HepG2 (cell line): ENCODE measurements around the gene NME8. TPM values are rescaled to one million over a fixed set of nuclear protein-coding genes. Genes with fewer than 3 reads are reported as not detected.

Experiments used
- ATAC-seq: fragments of 200-7000 bp; cut with Tn5 transposase; 3 replicates; pipeline ENCODE4 v1.9.1; 2020; ENCODE audit warnings: mild to moderate bottlenecking, moderate library complexity
- BruUV-seq: library from RNA; stranded (reverse); fragments of 400-500 nt; replicated peaks from 2 replicates; lab custom pipeline; 2021; lab: Mats Ljungman, UMichigan
- CTCF ChIA-PET: fragments of 300-600 bp; formaldehyde crosslinking; extraction: SDS; loops from one replicate; lab custom pipeline; 2021; ENCODE audit warnings: low total read pairs, inconsistent platforms, low intra/inter-chr PET ratio; lab: Yijun Ruan, JAX
- POLR2A ChIA-PET: fragments of 350-600 bp; sonication (Branson Sonifier 250); formaldehyde crosslinking; loops from one replicate; lab custom pipeline; 2020; ENCODE audit warnings: antibody characterized with exemption, inconsistent platforms; lab: Yijun Ruan, JAX
- DNase-seq: peaks from one replicate; pipeline ENCODE4 v3.0.0-alpha.2; 2015; ENCODE audit warnings: low spot score
- FAIRE-seq: peaks from 3 replicates; lab custom pipeline; 2011; peaks lifted over from hg19 to GRCh38; lab: Jason Lieb, UNC
- H2AFZ ChIP-seq: one replicate; pipeline ENCODE4 v1.6.1; 2011; ENCODE audit warnings: low read length, inconsistent platforms
- H3K27ac ChIP-seq: fragments of 300-600 bp; 3 replicates; pipeline ENCODE4 v1.8.0; 2011; ENCODE audit warnings: mixed run types, mild to moderate bottlenecking, mixed read lengths, low read length, inconsistent platforms; ENCODE audit not compliant: insufficient read depth; ENCODE audit errors: extremely low read length
- H3K27me3 ChIP-seq, 2 experiments: fragments of 200-600 bp in 1 of 2; 2 replicates in 1 of 2; 3 replicates in 1 of 2; pipeline versions ENCODE4 v1.6.0 to v1.8.0; 2011; ENCODE audit warnings: low read length in 2 of 2, mild to moderate bottlenecking in 2 of 2, moderate library complexity in 2 of 2, inconsistent platforms in 1 of 2; ENCODE audit not compliant: insufficient read depth in 2 of 2, control insufficient read depth in 1 of 2
- H3K36me3 ChIP-seq, 2 experiments: fragments of 200-600 bp in 1 of 2; replicated peaks in 1 of 2; 2 replicates in 1 of 2; 3 replicates in 1 of 2; pipeline versions ENCODE4 v1.5.1 to v1.8.0; 2011; ENCODE audit warnings: low read length in 2 of 2, inconsistent platforms in 1 of 2; ENCODE audit not compliant: insufficient read depth in 2 of 2, control insufficient read depth in 1 of 2
- H3K4me1 ChIP-seq: 2 replicates; pipeline ENCODE4 v1.5.1; 2012; ENCODE audit warnings: low read length, inconsistent platforms; ENCODE audit not compliant: insufficient read depth
- H3K4me2 ChIP-seq: 2 replicates; pipeline ENCODE4 v1.6.0; 2011; ENCODE audit warnings: low read depth, low read length, inconsistent platforms
- H3K4me3 ChIP-seq, 3 experiments: fragments of 200-600 bp in 1 of 3; sonication (generic), shearing (Covaris generic) in 1 of 3; replicated peaks in 1 of 3; 2 replicates each; pipeline ENCODE4 v1.5.1; 2011 to 2016; ENCODE audit warnings: low read length in 3 of 3, inconsistent platforms in 2 of 3, low read depth in 2 of 3, mild to moderate bottlenecking in 2 of 3, control low read depth in 1 of 3, mixed read lengths in 1 of 3; ENCODE audit not compliant: insufficient read depth in 1 of 3
- H3K79me2 ChIP-seq: one replicate; pipeline ENCODE4 v1.6.1; 2011; ENCODE audit warnings: low read length, inconsistent platforms; ENCODE audit not compliant: insufficient read depth
- H3K9ac ChIP-seq: 2 replicates; pipeline ENCODE4 v1.6.0; 2011; ENCODE audit warnings: mild to moderate bottlenecking, low read depth, low read length, inconsistent platforms; ENCODE audit not compliant: insufficient read depth
- H3K9me3 ChIP-seq: 2 replicates; pipeline ENCODE4 v1.5.1; 2012; ENCODE audit warnings: mild to moderate bottlenecking, low read length
- H4K20me1 ChIP-seq: 2 replicates; pipeline ENCODE4 v1.6.0; 2011; ENCODE audit warnings: inconsistent platforms, mild to moderate bottlenecking, low read length, moderate library complexity; ENCODE audit not compliant: insufficient read depth
- ATF4 ChIP-seq, 2 experiments: fragments of 450-650 bp in 1 of 2; sonication (generic) in 1 of 2; formaldehyde crosslinking; IDR thresholded peaks; 2 replicates each; pipeline versions ENCODE4 v1.5.0 to v1.8.0; 2020 to 2022; ENCODE audit warnings: mild to moderate bottlenecking in 1 of 2, missing genetic modification reagents in 1 of 2
- BCL6 ChIP-seq: IDR thresholded peaks from 2 replicates; pipeline ENCODE4 v1.6.1; 2016; ENCODE audit warnings: missing genetic modification reagents, missing compliant biosample characterization
- FIP1L1 ChIP-seq: fragments of 200-400 bp; formaldehyde crosslinking; IDR thresholded peaks from 2 replicates; pipeline ENCODE4 v1.6.1; 2018; ENCODE audit warnings: low read depth, mild to moderate bottlenecking, low read length, moderate library complexity, borderline replicate concordance; ENCODE audit not compliant: insufficient read depth
- GATAD2A ChIP-seq: IDR thresholded peaks from 2 replicates; pipeline ENCODE4 v1.6.1; 2016
- PHF20 ChIP-seq: sonication (generic); formaldehyde crosslinking; IDR thresholded peaks from 2 replicates; pipeline ENCODE4 v1.5.0; 2020; ENCODE audit warnings: mild to moderate bottlenecking, missing genetic modification reagents
- POLR2AphosphoS2 ChIP-seq: IDR thresholded peaks from 2 replicates; pipeline ENCODE4 v1.6.1; 2011; ENCODE audit warnings: low read depth, low read length, improper control_type of control experiment
- STAT6 ChIP-seq: sonication (generic); formaldehyde crosslinking; IDR thresholded peaks from 2 replicates; pipeline ENCODE4 v1.4.0; 2020; ENCODE audit warnings: missing genetic modification reagents, mild to moderate bottlenecking, borderline replicate concordance
- ZNF263 ChIP-seq: sonication (generic); formaldehyde crosslinking; IDR thresholded peaks from 2 replicates; pipeline ENCODE4 v1.4.0; 2020; ENCODE audit warnings: missing genetic modification reagents
- ZNF264 ChIP-seq: sonication (generic); formaldehyde crosslinking; IDR thresholded peaks from 2 replicates; pipeline ENCODE4 v1.4.0; 2020; ENCODE audit warnings: missing genetic modification reagents
- ZNF337 ChIP-seq: sonication (generic); formaldehyde crosslinking; IDR thresholded peaks from 2 replicates; pipeline ENCODE4 v1.5.1; 2020; ENCODE audit warnings: missing genetic modification reagents, low read depth, mild to moderate bottlenecking, borderline replicate concordance
- ZNF775 ChIP-seq: sonication (generic); formaldehyde crosslinking; IDR thresholded peaks from 2 replicates; pipeline ENCODE4 v1.4.0; 2020; ENCODE audit warnings: missing genetic modification reagents, mild to moderate bottlenecking, moderate library complexity, borderline replicate concordance
- WGBS: methylation state at CpG from one replicate; pipeline ENCODE4 v1.1.6; 2017; ENCODE audit warnings: low lambda C conversion rate; 5-methylcytosine and 5-hydroxymethylcytosine counted together
- in situ Hi-C: cut with HindIII; loops from 2 replicates; pipeline ENCODE4 v1.10.0; 2017; ENCODE audit warnings: low pct_unique_long_range_greater_than_20kb; ENCODE audit not compliant: extremely low pct_ligation_motif_present
- intact Hi-C: fragments of 100-400 bp; cut with micrococcal nuclease; formaldehyde crosslinking; loops from one replicate; pipeline ENCODE4 v1.10.0; 2022; ENCODE audit not compliant: unreplicated experiment
- polyA plus RNA-seq, 8 experiments: library from polyadenylated mRNA; depleted of rRNA in 3 of 8; stranded (reverse) in 7 of 8; unstranded in 1 of 8; fragments of >200 nt; fragmentation: Illumina TruSeq in 4 of 8; extraction: Trizol in 4 of 8; gene quantifications; 2 replicates each; pipeline versions ENCODE4 v1.2.1 to v1.2.3, GENCODE V29; 2011 to 2016; ENCODE audit warnings: low read depth in 4 of 8, missing spikeins in 1 of 8, mixed read lengths in 1 of 8; ENCODE audit not compliant: insufficient read depth in 1 of 8
- total RNA-seq, 5 experiments: library from RNA; depleted of rRNA; stranded (reverse); fragments of >200 nt; fragmentation: Illumina TruSeq; extraction: Trizol; gene quantifications; 2 replicates each; pipeline ENCODE4 v1.2.3, GENCODE V29; 2016; ENCODE audit warnings: low read depth in 1 of 5

NME8 gene
- total and polyA plus RNA-seq, 2 of the 13 experiments (the other 11 are each of a cell fraction or from before 2014, with no cell fraction given): not detected

- 0% methylated on average over 2 of the region's 2 CpGs for WGBS
Observed at GRCh38 chr7:37817591-37817960, 30.8 kb upstream of the NME8 start.

More at GRCh38 chr7:37817591-37817960, 30.8 kb upstream of the NME8 start:
- Histone ChIP-seq H3K79me2 (no peaks in the 10 kb centered on the region), H3K27me3 (no peaks in the 10 kb centered on the region), H2AFZ (no peak overlapping the region), H3K9me3 (no peaks in the 10 kb centered on the region), H3K4me1 (no peaks in the 10 kb centered on the region), H4K20me1 (no peaks in the 10 kb centered on the region), H3K4me3 (no peak overlapping the region), H3K4me2 (no peak overlapping the region), H3K9ac (no peak overlapping the region), H3K27ac (no peak overlapping the region), H3K36me3 (no peaks in the 10 kb centered on the region)
- ChIA-PET CTCF (no interaction called here), POLR2A (no interaction called here)
- no peak for FAIRE-seq
- in situ Hi-C loops: no loop called here
- TF ChIP-seq BCL6 (CRISPR knock-in tag) (no peak), PHF20 (CRISPR knock-in tag) (no peak), POLR2AphosphoS2 (no peak), ATF4 (CRISPR knock-in tag; IDR thresholded peaks at IDR 0.05) (no peak), FIP1L1 (no peak), ZNF775 (CRISPR knock-in tag) (no peak), ZNF264 (CRISPR knock-in tag) (no peak), STAT6 (CRISPR knock-in tag) (no peak), ZNF263 (CRISPR knock-in tag) (no peak), ZNF337 (CRISPR knock-in tag) (no peak), GATAD2A (CRISPR knock-in tag) (no peak)
- DNase-seq: no peak
- intact Hi-C loops: no loop called here
- BruUV-seq: no TSS peak
- no peak for ATAC-seq
